Loucy (cell line): ENCODE data around the gene GPR156.
"Not testable (repeated sequence)": the region's sequence is repeated elsewhere in the genome, so short reads cannot be mapped to it uniquely, and the experiment has no call there.

ENCODE experiments used
- CTCF ChIP-seq: fragments of 200-600 bp; sonication (generic); conservative IDR thresholded peaks from 2 replicates; pipeline ENCODE4 v1.5.1; 2014; ENCODE audit warnings: mild to moderate bottlenecking, antibody characterized with exemption, low read length
- EZH2phosphoT487 ChIP-seq: fragments of 200-600 bp; IDR thresholded peaks from 2 replicates; pipeline ENCODE4 v1.6.1; 2018; ENCODE audit warnings: antibody characterized with exemption, mild to moderate bottlenecking, moderate library complexity, borderline replicate concordance

- not testable (repeated sequence) for TF ChIP-seq CTCF, EZH2phosphoT487
Measured at GRCh38 chr3:120216633-120217032, 68.4 kb downstream of the GPR156 start.
